OCI-LY1 (cell line): ENCODE data around the gene DOCK1.

Source experiments
- H2AFZ ChIP-seq: fragments of 200-600 bp; sonication (generic), shearing (Covaris generic); 2 replicates; pipeline ENCODE4 v1.6.0; 2014; ENCODE audit warnings: antibody characterized with exemption, mild to moderate bottlenecking, low read length
- H3F3A ChIP-seq: fragments of 200-600 bp; sonication (generic), shearing (Covaris generic); 2 replicates; pipeline ENCODE4 v1.6.0; 2014; ENCODE audit warnings: mild to moderate bottlenecking, antibody characterized with exemption, low read length, moderate library complexity; ENCODE audit not compliant: insufficient read depth
- H3K27ac ChIP-seq: fragments of 200-600 bp; sonication (generic); 2 replicates; pipeline ENCODE4 v1.5.1; 2014; ENCODE audit warnings: low read length, mixed run types, mild to moderate bottlenecking, low read depth; ENCODE audit not compliant: poor library complexity, severe bottlenecking
- H3K27me3 ChIP-seq: fragments of 200-600 bp; sonication (generic); 2 replicates; pipeline ENCODE4 v1.6.0; 2014; ENCODE audit warnings: antibody characterized with exemption, mild to moderate bottlenecking, low read length, moderate library complexity; ENCODE audit not compliant: insufficient read depth
- H3K36me3 ChIP-seq: fragments of 200-600 bp; sonication (generic); 2 replicates; pipeline ENCODE4 v1.6.1; 2014; ENCODE audit warnings: mild to moderate bottlenecking, antibody characterized with exemption, low read length, moderate library complexity, mixed read lengths; ENCODE audit not compliant: insufficient read depth
- H3K4me1 ChIP-seq: fragments of 200-600 bp; sonication (generic); 2 replicates; pipeline ENCODE4 v1.5.1; 2014; ENCODE audit warnings: mild to moderate bottlenecking, low read length, moderate library complexity; ENCODE audit not compliant: insufficient read depth, severe bottlenecking
- H3K4me2 ChIP-seq: fragments of 200-600 bp; sonication (generic), shearing (Covaris generic); 2 replicates; pipeline ENCODE4 v1.6.1; 2014; ENCODE audit warnings: low read length
- H3K4me3 ChIP-seq: fragments of 200-600 bp; sonication (generic); 2 replicates; pipeline ENCODE4 v1.5.1; 2014; ENCODE audit warnings: low read length, low read depth, mild to moderate bottlenecking, mixed read lengths; ENCODE audit not compliant: poor library complexity, severe bottlenecking
- H3K79me2 ChIP-seq: fragments of 200-600 bp; shearing (Covaris generic); 2 replicates; pipeline ENCODE4 v1.6.1; 2016; ENCODE audit warnings: mixed run types, low read length, mixed read lengths; ENCODE audit not compliant: insufficient read depth
- H3K9ac ChIP-seq: fragments of 200-600 bp; sonication (generic), shearing (Covaris generic); 2 replicates; pipeline ENCODE4 v1.6.1; 2014; ENCODE audit warnings: mild to moderate bottlenecking, low read length, mixed read lengths
- H3K9me2 ChIP-seq: fragments of 200-600 bp; sonication (generic), shearing (Covaris generic); 2 replicates; pipeline ENCODE4 v1.6.1; 2014; ENCODE audit warnings: low read depth, mild to moderate bottlenecking, low read length, mixed read lengths
- H3K9me3 ChIP-seq: fragments of 200-600 bp; shearing (Covaris generic); 2 replicates; pipeline ENCODE4 v1.6.1; 2014; ENCODE audit warnings: low read length, mixed read lengths
- H4K20me1 ChIP-seq: fragments of 200-600 bp; sonication (generic), shearing (Covaris generic); 2 replicates; pipeline ENCODE4 v1.6.0; 2016; ENCODE audit warnings: mild to moderate bottlenecking, low read length; ENCODE audit not compliant: insufficient read depth
- EZH2 ChIP-seq: fragments of 200-600 bp; sonication (generic), shearing (Covaris generic); IDR thresholded peaks from 2 replicates; pipeline ENCODE4 v1.8.0; 2017; ENCODE audit warnings: borderline replicate concordance, mixed run types, mild to moderate bottlenecking, antibody characterized with exemption, low read length, moderate library complexity, mixed read lengths
- TF ChIP-seq, protein P1 (sequence below): fragments of 200-600 bp; sonication (generic), shearing (Covaris generic); IDR thresholded peaks from 2 replicates; pipeline ENCODE4 v1.5.1; 2017; ENCODE audit warnings: mild to moderate bottlenecking, antibody characterized with exemption, low read length, moderate library complexity, mixed read lengths

Gene DOCK1

DNA sequence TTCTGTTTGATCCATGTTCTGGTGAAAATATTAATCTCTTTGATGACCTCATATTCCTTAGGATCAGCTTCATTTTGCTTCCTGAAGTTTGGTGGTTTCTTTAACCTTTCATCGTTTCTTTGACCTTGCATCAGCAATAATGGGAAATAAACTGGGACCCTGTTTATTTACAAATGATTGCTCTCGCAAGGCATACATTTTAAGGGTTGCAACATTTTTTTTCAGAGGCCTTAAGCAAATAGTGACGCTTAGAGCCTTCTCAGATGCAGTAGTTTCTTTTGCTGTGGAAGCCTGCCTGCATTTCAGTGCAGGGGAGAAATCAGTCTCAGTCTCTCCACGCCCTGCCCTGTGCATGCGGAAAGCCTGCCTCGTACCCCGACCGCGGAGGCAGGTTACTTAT lies 504.8 kb downstream of the DOCK1 start:
- no peaks in the 10 kb centered on the region for H3K36me3 ChIP-seq
- no peaks in the 10 kb centered on the region for H3F3A ChIP-seq
- no peak overlapping the region for H3K27ac ChIP-seq
- H2AFZ ChIP-seq = no peak overlapping the region
- no peaks in the 10 kb centered on the region for H3K9me3 ChIP-seq
- H3K27me3 ChIP-seq = no peaks in the 10 kb centered on the region; the same call in 1 of the 2 replicates
- no peak overlapping the region for H3K4me2 ChIP-seq
- no peaks in the 10 kb centered on the region for H4K20me1 ChIP-seq
- H3K9ac ChIP-seq = no peak overlapping the region
- H3K79me2 ChIP-seq = no peaks in the 10 kb centered on the region
- H3K9me2 ChIP-seq = no peaks in the 10 kb centered on the region
- no peak overlapping the region for H3K4me3 ChIP-seq
- TF ChIP-seq EZH2 = no peak
- TF ChIP-seq, protein P1, sequence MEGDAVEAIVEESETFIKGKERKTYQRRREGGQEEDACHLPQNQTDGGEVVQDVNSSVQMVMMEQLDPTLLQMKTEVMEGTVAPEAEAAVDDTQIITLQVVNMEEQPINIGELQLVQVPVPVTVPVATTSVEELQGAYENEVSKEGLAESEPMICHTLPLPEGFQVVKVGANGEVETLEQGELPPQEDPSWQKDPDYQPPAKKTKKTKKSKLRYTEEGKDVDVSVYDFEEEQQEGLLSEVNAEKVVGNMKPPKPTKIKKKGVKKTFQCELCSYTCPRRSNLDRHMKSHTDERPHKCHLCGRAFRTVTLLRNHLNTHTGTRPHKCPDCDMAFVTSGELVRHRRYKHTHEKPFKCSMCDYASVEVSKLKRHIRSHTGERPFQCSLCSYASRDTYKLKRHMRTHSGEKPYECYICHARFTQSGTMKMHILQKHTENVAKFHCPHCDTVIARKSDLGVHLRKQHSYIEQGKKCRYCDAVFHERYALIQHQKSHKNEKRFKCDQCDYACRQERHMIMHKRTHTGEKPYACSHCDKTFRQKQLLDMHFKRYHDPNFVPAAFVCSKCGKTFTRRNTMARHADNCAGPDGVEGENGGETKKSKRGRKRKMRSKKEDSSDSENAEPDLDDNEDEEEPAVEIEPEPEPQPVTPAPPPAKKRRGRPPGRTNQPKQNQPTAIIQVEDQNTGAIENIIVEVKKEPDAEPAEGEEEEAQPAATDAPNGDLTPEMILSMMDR = no peak
- no peaks in the 10 kb centered on the region for H3K4me1 ChIP-seq

GRCh38 chr10:127411062-127411461 lies 505.8 kb downstream of the DOCK1 start:
- H3K36me3 ChIP-seq = no peaks in the 10 kb centered on the region
- no peak overlapping the region for H3K4me2 ChIP-seq
- no peaks in the 10 kb centered on the region for H3K9me3 ChIP-seq
- no peak overlapping the region for H3K9ac ChIP-seq
- no peaks in the 10 kb centered on the region for H4K20me1 ChIP-seq
- H3K79me2 ChIP-seq = no peaks in the 10 kb centered on the region
- H3F3A ChIP-seq = no peaks in the 10 kb centered on the region
- H3K4me3 ChIP-seq = no peak overlapping the region
- no peaks in the 10 kb centered on the region for H3K4me1 ChIP-seq
- TF ChIP-seq, protein P1 = no peak
- TF ChIP-seq EZH2 = no peak
- no peaks in the 10 kb centered on the region; the same call in 1 of the 2 replicates for H3K27me3 ChIP-seq
- H3K9me2 ChIP-seq = no peaks in the 10 kb centered on the region
- no peak overlapping the region for H3K27ac ChIP-seq
- no peak overlapping the region for H2AFZ ChIP-seq

- no peaks in the 10 kb centered on the region for H4K20me1 ChIP-seq
- no peak overlapping the region for H3K4me2 ChIP-seq
- no peak overlapping the region for H3K27ac ChIP-seq
- no peaks in the 10 kb centered on the region for H3K9me3 ChIP-seq
- H3K9ac ChIP-seq = no peak overlapping the region
- H3K36me3 ChIP-seq = no peaks in the 10 kb centered on the region
- no peaks in the 10 kb centered on the region; the same call in 1 of the 2 replicates for H3K27me3 ChIP-seq
- H3K9me2 ChIP-seq = no peaks in the 10 kb centered on the region
- no peaks in the 10 kb centered on the region for H3F3A ChIP-seq
- H3K4me3 ChIP-seq = no peak overlapping the region
- H2AFZ ChIP-seq = no peak overlapping the region
- H3K79me2 ChIP-seq = no peaks in the 10 kb centered on the region
- TF ChIP-seq EZH2 = no peak
- TF ChIP-seq, protein P1 = no peak
- H3K4me1 ChIP-seq = no peaks in the 10 kb centered on the region
These were observed 508.1 kb downstream of the DOCK1 start for GRCh38 chr10:127413326-127413725.
